Measurements from ENCODE around the gene AURKA. TPM values are rescaled to one million over a fixed set of nuclear protein-coding genes. Genes with fewer than 3 reads are reported as not detected.
A peak's percentile ranks its signal among the peaks of the same experiment; 100 is the strongest.

Gene AURKA
- total and polyA plus RNA-seq, 9 of the 15 experiments (the other 6 are each of a cell fraction or from before 2014, with no cell fraction given), result 72.7 to 162 (median 113) TPM

- no peak for TF ChIP-seq CTCFL (IDR thresholded peaks at IDR 0.05; ENCODE audit: borderline replicate concordance, insufficient read depth, low read depth, low read length, poor library complexity, severe bottlenecking)
- no peak for TF ChIP-seq NFYB (IDR thresholded peaks at IDR 0.05; ENCODE audit: extremely low read depth, insufficient read length)
- TF ChIP-seq ZNF274 (IDR thresholded peaks at IDR 0.05; ENCODE audit: borderline replicate concordance, low read depth, low read length), result peak; percentile 68; the same call in 1 of the 2 replicates
- TF ChIP-seq CBFA2T3 (IDR thresholded peaks at IDR 0.05), result peak; percentile 100
- no peak for TF ChIP-seq GABPB2 (CRISPR knock-in tag; conservative IDR thresholded peaks at IDR 0.05)
- peak; percentile 99 for TF ChIP-seq NCOR1 (IDR thresholded peaks at IDR 0.05)
- TF ChIP-seq ATF6 (CRISPR knock-in tag; IDR thresholded peaks at IDR 0.05), result no peak; the same call in 1 of the 2 replicates
- TF ChIP-seq SREBF2 (CRISPR knock-in tag; IDR thresholded peaks at IDR 0.05), result no peak
- no peak for TF ChIP-seq HDAC6 (IDR thresholded peaks at IDR 0.05; ENCODE audit: low read depth, low read length)
- TF ChIP-seq ZNF146 (CRISPR knock-in tag; IDR thresholded peaks at IDR 0.05; ENCODE audit: unreplicated experiment), result no peak
- TF ChIP-seq POLR2AphosphoS2 (IDR thresholded peaks at IDR 0.05; ENCODE audit: low read length), result no peak
- TF ChIP-seq U2AF1 (optimal IDR thresholded peaks at IDR 0.05; ENCODE audit: low read depth, low read length), result no peak
- peak in 1 of 2 experiments; percentile 94; a peak in 2 of 4 replicates for TF ChIP-seq ETV6 (IDR thresholded peaks at IDR 0.05; ENCODE audit: borderline replicate concordance in 1 of 2, low read depth in 2 of 2, low read length in 1 of 2)
- TF ChIP-seq ETV6 (CRISPR knock-in tag; IDR thresholded peaks at IDR 0.05; ENCODE audit: borderline replicate concordance), result no peak
- TF ChIP-seq ZNF23 (CRISPR knock-in tag; IDR thresholded peaks at IDR 0.05), result no peak
- no peak for TF ChIP-seq PRMT5 (CRISPR knock-in tag; IDR thresholded peaks at IDR 0.05)
- no peak for TF ChIP-seq CGGBP1 (CRISPR knock-in tag; IDR thresholded peaks at IDR 0.05)
- no peak for TF ChIP-seq SMARCA5 (IDR thresholded peaks at IDR 0.05)
Observed at GRCh38 chr20:56411759-56412472, 19.9 kb upstream of the AURKA start, which contains the start of gene CASS4 (continued).

All from K562 (cell line).